Measurements from ENCODE around the gene NT5DC3.
"Not testable (repeated sequence)": the region's sequence is repeated elsewhere in the genome, so short reads cannot be mapped to it uniquely, and the experiment has no call there.

NT5DC3 gene

GRCh38 chr12:103832048-103832997 is 8.7 kb downstream of the NT5DC3 start:
- no peak for FAIRE-seq

GRCh38 chr12:103830730-103831320 is 10.2 kb downstream of the NT5DC3 start:
- no peak for FAIRE-seq

- no peak for FAIRE-seq
Observed at GRCh38 chr12:103830025-103830725, 10.9 kb downstream of the NT5DC3 start.

- no peak for FAIRE-seq
Observed at GRCh38 chr12:103829092-103829491, 11.9 kb downstream of the NT5DC3 start.

GRCh38 chr12:103827911-103828391 is 13.1 kb downstream of the NT5DC3 start:
- FAIRE-seq: peak; percentile 41

GRCh38 chr12:103824845-103825244 is 16.2 kb downstream of the NT5DC3 start:
- FAIRE-seq: no peak

- FAIRE-seq: no peak
Observed at GRCh38 chr12:103824290-103824689, 16.7 kb downstream of the NT5DC3 start.

- FAIRE-seq: no peak
Observed at GRCh38 chr12:103823871-103824270, 17.2 kb downstream of the NT5DC3 start.

- peak; percentile 56 for FAIRE-seq
Observed at GRCh38 chr12:103821773-103822172, 19.3 kb downstream of the NT5DC3 start.

- no peak for FAIRE-seq
Observed at GRCh38 chr12:103820881-103821489, 20.0 kb downstream of the NT5DC3 start.

GRCh38 chr12:103820361-103820760 is 20.7 kb downstream of the NT5DC3 start:
- no peak for FAIRE-seq

- FAIRE-seq: no peak
Observed at GRCh38 chr12:103819892-103820291, 21.1 kb downstream of the NT5DC3 start.

GRCh38 chr12:103819312-103819711 is 21.7 kb downstream of the NT5DC3 start:
- FAIRE-seq: no peak

- FAIRE-seq: no peak
Observed at GRCh38 chr12:103817791-103818190, 23.2 kb downstream of the NT5DC3 start.

- no peak for FAIRE-seq
Observed at GRCh38 chr12:103816663-103817062, 24.4 kb downstream of the NT5DC3 start.

GRCh38 chr12:103814436-103814835 is 26.6 kb downstream of the NT5DC3 start:
- no peak for FAIRE-seq

GRCh38 chr12:103813949-103814348 is 27.1 kb downstream of the NT5DC3 start:
- no peak for FAIRE-seq

- no peak for FAIRE-seq
Observed at GRCh38 chr12:103813426-103813825, 27.6 kb downstream of the NT5DC3 start.

- no peak for FAIRE-seq
Observed at GRCh38 chr12:103812789-103813188, 28.2 kb downstream of the NT5DC3 start.

- no peak for FAIRE-seq
Observed at GRCh38 chr12:103811791-103812190, 29.2 kb downstream of the NT5DC3 start.

- no peak for FAIRE-seq
Observed at GRCh38 chr12:103810111-103810510, 30.9 kb downstream of the NT5DC3 start.

GRCh38 chr12:103809639-103810038 is 31.4 kb downstream of the NT5DC3 start:
- FAIRE-seq: not testable (repeated sequence)

- FAIRE-seq: no peak
Observed at GRCh38 chr12:103809154-103809553, 31.9 kb downstream of the NT5DC3 start.
